HG03457 (cell line): ENCODE data around the gene CTIF.
A peak's percentile ranks its signal among the peaks of the same experiment; 100 is the strongest.
"Not testable (repeated sequence)": the region's sequence is repeated elsewhere in the genome, so short reads cannot be mapped to it uniquely, and the experiment has no call there.

ENCODE experiments used
- ATAC-seq: cut with Tn5 transposase; IDR thresholded peaks from one replicate; pipeline ENCODE4 v1.9.1; 2021; ENCODE audit warnings: moderate number of reproducible peaks; ENCODE audit not compliant: unreplicated experiment

CTIF gene

GRCh38 chr18:48811401-48811800 is 272.6 kb downstream of the CTIF start:
- ATAC-seq: no peak

DNA sequence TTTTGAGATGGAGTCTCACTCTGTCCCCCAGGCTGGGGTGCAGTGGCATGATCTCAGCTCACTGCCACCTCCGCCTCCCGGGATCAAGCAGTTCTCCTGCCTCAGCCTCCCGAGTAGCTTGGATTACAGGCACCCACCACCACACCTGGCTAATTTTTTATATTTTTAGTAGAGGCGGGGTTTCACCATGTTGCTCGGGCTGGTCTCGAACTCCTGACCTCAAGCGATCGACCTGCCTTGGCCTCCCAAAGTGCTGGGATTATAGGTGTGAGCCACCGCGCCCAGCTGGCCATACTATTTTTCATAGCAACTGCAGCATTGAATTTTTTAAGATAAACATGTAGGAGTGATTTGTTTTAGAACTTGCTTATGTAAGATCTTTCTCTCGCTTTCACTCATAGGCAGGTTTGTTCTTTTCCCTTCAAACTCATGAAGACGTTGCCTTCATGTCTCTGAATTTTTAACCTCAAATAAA is 273.2 kb downstream of the CTIF start:
- not testable (repeated sequence) for ATAC-seq

DNA sequence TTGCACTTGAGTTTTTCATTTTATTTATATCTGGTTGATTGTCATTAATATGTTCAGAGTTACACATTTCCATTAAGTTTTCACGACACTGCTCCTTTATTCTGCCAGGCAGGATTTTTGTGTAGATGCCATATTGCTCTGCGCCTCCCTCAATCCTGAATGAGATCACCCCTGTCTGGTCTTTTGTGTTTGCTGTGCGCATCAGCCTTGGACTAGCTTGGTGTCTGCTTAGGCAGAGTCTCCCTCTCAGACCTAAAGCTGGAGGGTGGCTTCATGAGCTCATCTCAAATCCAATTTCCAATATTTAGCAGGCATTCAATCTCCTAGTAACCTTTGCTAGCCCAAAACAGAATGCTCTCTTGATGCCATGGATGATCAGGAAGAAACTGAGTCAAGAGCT is 274.5 kb downstream of the CTIF start:
- ATAC-seq: no peak

- ATAC-seq: no peak
These were observed 275.1 kb downstream of the CTIF start for GRCh38 chr18:48813833-48814489.

DNA sequence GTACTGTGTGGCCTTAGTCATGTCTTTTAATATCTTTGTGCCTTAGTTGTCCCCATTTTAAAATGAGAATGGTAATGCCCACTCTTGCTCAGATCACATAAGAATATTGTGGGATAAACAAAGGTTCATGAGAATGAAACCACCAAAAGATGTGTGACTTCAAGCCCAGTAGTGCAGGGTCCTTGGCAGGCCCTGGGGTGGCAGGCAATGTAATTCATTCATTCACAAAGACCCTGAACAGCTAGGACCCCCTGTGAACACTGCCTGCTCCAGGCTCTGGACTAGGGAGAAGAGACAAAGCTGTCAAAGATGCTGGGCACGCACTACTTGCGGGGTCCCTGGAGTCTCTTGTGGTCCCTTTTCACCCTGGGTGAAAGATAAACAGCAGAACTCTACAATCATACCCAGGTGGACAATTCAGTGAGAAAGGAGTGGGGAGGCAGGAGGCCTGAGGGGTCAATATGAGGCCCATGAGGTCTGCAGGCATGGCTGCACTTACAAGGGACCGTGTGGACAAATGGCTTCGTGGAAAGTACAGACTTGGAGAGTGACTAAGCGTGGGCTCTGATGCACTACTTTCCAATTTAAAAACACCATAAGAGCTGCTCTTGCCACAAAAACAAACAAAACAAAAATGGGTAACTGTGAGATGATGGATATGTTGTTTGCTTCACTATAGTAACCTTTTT is 275.8 kb downstream of the CTIF start:
- no peak for ATAC-seq

- ATAC-seq: no peak
These were observed 276.3 kb downstream of the CTIF start for GRCh38 chr18:48815179-48815515.

DNA sequence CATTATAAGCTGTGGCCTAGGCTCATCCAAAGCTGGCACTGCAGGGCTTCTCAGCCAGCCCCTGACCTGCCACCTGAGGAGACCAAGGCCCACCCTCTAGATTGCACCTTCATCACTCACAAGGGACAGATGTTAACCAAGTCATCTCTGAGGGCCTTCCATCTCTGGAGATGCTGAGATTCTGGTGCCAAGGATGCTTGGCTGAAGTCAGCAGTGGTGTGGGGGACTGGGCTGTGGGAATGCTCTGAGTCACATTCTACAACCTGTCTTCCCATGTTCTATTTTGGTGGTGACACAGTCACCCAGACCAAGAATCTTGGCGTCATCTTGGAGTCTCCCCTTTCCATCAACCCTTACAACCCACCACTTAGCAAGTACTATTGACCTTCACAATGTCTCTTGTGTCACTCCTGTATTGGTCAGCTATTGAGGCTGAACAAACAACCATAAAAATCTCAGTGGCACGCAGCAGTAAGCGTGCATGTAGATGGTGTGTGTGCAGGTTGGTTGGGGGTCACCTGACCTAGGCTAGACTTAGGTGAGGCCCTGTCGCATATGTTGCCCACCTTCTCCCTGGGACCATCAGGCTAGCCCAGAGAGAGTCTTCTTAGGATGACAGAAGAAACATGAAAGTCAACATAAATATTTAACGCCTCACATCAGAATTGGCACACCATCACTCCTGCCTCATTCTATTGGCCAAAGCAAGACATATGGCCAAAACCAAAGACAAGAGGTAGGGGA is 276.9 kb downstream of the CTIF start:
- ATAC-seq: no peak

- no peak for ATAC-seq
These were observed 277.7 kb downstream of the CTIF start for GRCh38 chr18:48816554-48816953.

DNA sequence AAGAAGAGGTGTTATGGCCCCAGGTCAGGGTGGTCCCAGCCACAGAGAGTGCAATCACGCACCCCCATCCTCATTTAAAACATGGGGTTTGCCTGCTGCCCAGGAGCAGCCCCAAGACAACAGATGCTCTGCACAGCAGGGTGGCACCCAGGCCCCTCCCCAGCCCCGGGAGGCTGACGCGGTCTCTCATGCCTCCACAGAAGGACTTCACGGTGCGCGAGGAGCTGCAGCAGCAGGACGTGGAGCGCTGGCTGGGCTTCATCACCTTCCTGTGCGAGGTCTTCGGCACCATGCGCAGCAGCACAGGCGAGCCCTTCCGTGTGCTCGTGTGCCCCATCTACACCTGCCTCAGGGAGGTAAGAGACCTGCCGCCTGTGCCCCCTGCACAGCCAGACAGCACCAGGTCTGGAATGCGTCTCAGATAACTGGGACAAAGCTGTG is 278.2 kb downstream of the CTIF start:
- no peak for ATAC-seq

GRCh38 chr18:48818329-48819254 is 279.8 kb downstream of the CTIF start:
- ATAC-seq: no peak

- ATAC-seq: no peak
These were observed 280.4 kb downstream of the CTIF start for GRCh38 chr18:48819276-48819675.

DNA sequence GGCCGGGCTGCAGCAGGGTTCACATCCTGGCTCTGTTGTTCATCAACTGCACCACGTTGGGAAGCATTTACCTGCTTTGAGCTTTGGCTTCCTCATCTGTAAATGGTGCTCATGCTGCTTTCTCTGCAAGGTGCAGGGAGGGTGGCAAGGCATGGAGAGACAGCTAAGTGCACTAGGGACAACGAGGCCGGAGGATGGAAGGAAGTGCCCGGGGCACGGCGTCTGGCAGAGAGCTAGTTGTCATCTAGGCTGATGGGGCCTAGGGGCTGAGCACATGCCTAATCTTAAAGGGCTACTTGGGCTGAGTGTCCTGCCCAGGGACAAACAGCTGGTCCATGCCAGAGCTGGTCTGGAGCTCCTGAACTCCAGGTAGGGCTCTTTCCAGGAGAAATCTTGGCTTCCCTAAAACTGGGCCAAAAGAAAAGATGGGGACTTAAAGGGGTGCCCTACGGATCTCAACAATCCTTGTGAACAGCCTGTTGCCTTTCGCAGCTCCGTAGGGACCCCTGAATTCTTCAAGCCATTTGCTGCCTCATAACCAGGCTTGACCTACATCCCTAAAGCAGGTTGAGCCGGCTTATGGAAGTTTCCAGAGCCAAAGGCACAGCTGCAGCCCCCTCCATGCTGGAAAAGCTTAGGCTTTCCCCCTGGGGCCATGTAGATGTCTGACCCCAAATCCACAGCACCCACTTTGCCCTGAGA is 281.1 kb downstream of the CTIF start:
- ATAC-seq: no peak

- ATAC-seq: peak; percentile 87
These were observed 281.8 kb downstream of the CTIF start for GRCh38 chr18:48820483-48821250.

DNA sequence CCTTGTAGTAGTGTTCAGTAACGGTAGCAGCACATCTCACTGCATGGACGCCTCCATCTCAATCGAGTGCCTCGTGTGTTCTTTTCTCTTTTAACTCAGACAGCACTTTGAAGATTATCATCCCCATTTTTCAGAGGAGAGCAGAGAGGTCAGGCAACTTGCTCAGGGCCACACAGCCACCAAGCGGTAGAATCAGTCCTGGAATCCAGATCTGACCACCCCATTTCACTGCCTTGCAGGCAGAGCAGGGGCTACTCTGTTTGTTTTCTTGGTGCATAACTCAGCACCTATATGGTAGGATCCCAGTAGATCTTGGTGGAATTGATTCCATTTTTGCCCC is 282.4 kb downstream of the CTIF start:
- no peak for ATAC-seq

DNA sequence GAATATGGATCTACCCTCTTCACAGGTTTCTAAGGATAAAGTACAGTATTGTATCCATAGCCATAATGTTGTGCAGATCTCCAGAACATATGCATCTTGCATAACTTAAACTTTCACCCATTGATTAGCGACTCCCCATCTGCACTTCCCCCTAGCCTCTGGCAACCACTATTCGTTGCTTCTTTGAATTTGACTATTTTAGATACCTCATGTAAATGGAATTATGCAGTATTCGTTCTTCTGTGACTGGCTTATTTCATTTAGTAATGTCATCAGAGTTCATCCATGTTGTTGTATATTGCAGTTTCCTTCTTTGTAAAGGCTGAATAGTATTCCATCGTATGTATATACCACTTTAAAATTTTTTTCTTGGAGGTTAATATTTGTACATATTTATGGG is 283.0 kb downstream of the CTIF start:
- ATAC-seq: no peak

DNA sequence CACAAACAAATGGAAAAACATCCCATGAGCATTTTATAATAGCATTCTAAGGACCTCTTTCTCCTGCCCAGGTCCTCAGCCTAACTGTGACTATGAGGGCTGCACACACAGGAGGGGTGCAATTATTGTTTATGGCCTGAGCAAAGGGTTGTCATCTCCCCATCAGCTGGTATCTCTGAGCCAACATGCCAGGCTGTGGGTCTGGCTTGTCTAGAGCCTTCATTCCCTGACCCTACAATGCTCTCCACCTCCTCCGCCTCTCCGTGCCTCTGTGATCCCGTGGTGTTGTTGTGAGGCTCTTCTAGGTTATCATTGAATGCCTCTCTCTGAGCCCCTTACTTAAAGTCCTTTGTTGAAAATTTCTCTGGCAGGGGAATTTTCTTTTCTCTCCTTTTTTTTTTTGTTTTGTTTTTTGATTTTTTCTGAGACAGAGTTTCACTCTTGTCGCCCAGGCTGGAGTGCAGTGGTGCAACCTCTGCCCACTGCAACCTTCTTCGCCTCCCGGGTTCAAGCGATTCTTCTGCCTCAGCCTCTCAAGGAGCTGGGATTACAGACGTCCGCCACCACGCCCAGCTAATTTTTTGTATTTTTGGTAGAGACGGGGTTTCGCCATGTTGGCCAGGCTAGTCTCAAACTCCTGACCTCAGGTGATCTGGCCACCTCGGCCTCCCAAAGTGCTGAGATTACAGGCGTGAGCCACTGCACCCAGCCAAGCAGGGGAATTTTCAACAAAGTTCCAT is 285.6 kb downstream of the CTIF start:
- ATAC-seq: no peak

DNA sequence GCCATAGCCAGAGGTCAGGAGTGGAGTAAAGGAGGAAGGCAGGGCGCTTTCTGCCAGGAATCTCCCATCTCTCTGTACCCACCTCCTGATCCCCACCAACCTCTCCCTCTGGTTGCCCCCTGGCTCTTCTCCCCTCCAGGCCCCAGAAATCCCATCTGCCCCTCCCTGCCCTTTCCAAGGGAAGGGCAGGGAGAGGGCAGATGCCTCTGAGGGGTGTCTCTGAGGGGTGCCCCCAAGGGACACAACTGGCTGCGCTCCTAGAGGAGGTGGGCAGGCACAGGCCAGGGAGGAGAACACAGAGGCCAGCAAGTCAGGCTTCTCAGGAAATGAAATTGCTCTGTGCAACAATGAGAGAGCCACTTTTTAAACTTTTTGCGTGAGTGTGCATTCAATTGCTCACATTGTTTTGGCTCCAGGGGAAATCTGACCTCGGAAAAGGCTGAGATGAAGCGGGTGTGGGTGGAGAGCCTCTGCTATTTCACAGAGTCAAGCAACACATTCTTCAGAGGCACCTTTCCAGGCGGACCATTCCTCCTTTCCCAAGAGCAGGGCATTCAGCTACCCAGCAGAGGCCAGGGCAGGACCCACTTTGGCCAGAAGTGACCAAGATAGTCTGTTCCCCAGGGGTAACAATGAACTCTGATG is 286.4 kb downstream of the CTIF start:
- ATAC-seq: no peak

GRCh38 chr18:48826271-48826670 is 287.4 kb downstream of the CTIF start:
- ATAC-seq: no peak

- ATAC-seq: no peak
These were observed 288.0 kb downstream of the CTIF start for GRCh38 chr18:48826806-48827205.
